ENCODE results near the gene PRPF38A.

PRPF38A gene

GRCh38 chr1:52402860-52403240 lies 1.6 kb upstream of the PRPF38A start:
- H3K4me3 ChIP-seq (ENCODE audit: low read length) = peak overlapping the region; percentile 96
- H3K27me3 ChIP-seq (ENCODE audit: insufficient read depth, low read length) = no peaks in the 10 kb centered on the region
- no peaks in the 10 kb centered on the region for H3K9me3 ChIP-seq (ENCODE audit: insufficient read depth, low read depth, low read length)
- no peak overlapping the region for H3K27ac ChIP-seq (ENCODE audit: low read depth, low read length)
- peaks cover 11% of the 10 kb centered on the region; the same call in 1 of the 2 replicates for H3K4me1 ChIP-seq (ENCODE audit: insufficient read depth, low read length)
- H3K9ac ChIP-seq (ENCODE audit: low read depth, low read length) = peak overlapping the region; percentile 97; the same call in 1 of the 2 replicates
- 100% methylated on average over 1 of the region's 3 CpGs for WGBS
- H3K36me3 ChIP-seq (ENCODE audit: insufficient read depth, low read length) = peaks cover 49% of the 10 kb centered on the region

GRCh38 chr1:52403566-52404115 lies 761 bp upstream of the PRPF38A start:
- H3K27ac ChIP-seq (ENCODE audit: low read depth, low read length) = peak overlapping the region; percentile 99
- peak overlapping the region; percentile 96 for H3K4me3 ChIP-seq (ENCODE audit: low read length)
- under 1% methylated on average over 16 of the region's 16 CpGs for WGBS
- H3K4me1 ChIP-seq (ENCODE audit: insufficient read depth, low read length) = peaks cover 11% of the 10 kb centered on the region; the same call in 1 of the 2 replicates
- H3K9ac ChIP-seq (ENCODE audit: low read depth, low read length) = peak overlapping the region; percentile 97
- H3K9me3 ChIP-seq (ENCODE audit: insufficient read depth, low read depth, low read length) = no peaks in the 10 kb centered on the region
- H3K27me3 ChIP-seq (ENCODE audit: insufficient read depth, low read length) = no peaks in the 10 kb centered on the region
- H3K36me3 ChIP-seq (ENCODE audit: insufficient read depth, low read length) = peaks cover 52% of the 10 kb centered on the region

GRCh38 chr1:52404975-52405338 lies 555 bp downstream of the PRPF38A start:
- Histone ChIP-seq H3K4me1 (ENCODE audit: insufficient read depth, low read length) (peaks cover 11% of the 10 kb centered on the region; the same call in 1 of the 2 replicates), H3K27ac (ENCODE audit: low read depth, low read length) (peak overlapping the region; percentile 99), H3K4me3 (ENCODE audit: low read length) (peak overlapping the region; percentile 96), H3K9ac (ENCODE audit: low read depth, low read length) (peak overlapping the region; percentile 97), H3K9me3 (ENCODE audit: insufficient read depth, low read depth, low read length) (no peaks in the 10 kb centered on the region), H3K27me3 (ENCODE audit: insufficient read depth, low read length) (no peaks in the 10 kb centered on the region), H3K36me3 (ENCODE audit: insufficient read depth, low read length) (peaks cover 57% of the 10 kb centered on the region)
- WGBS = 2% methylated on average over 8 of the region's 8 CpGs

GRCh38 chr1:52413410-52413989 lies 9.1 kb downstream of the PRPF38A start:
- H3K36me3 ChIP-seq (ENCODE audit: insufficient read depth, low read length) = peaks cover 97% of the 10 kb centered on the region
- no peak overlapping the region for H3K4me3 ChIP-seq (ENCODE audit: low read length)
- no peak overlapping the region for H3K9ac ChIP-seq (ENCODE audit: low read depth, low read length)
- no peaks in the 10 kb centered on the region for H3K27me3 ChIP-seq (ENCODE audit: insufficient read depth, low read length)
- no peak overlapping the region for H3K27ac ChIP-seq (ENCODE audit: low read depth, low read length)
- H3K4me1 ChIP-seq (ENCODE audit: insufficient read depth, low read length) = no peaks in the 10 kb centered on the region
- H3K9me3 ChIP-seq (ENCODE audit: insufficient read depth, low read depth, low read length) = no peaks in the 10 kb centered on the region
- WGBS = 96% methylated on average over 9 of the region's 10 CpGs

GRCh38 chr1:52414942-52415341 lies 10.5 kb downstream of the PRPF38A start:
- Histone ChIP-seq H3K4me1 (ENCODE audit: insufficient read depth, low read length) (no peaks in the 10 kb centered on the region), H3K27me3 (ENCODE audit: insufficient read depth, low read length) (no peaks in the 10 kb centered on the region), H3K4me3 (ENCODE audit: low read length) (no peak overlapping the region), H3K36me3 (ENCODE audit: insufficient read depth, low read length) (peaks cover 93% of the 10 kb centered on the region), H3K9me3 (ENCODE audit: insufficient read depth, low read depth, low read length) (no peaks in the 10 kb centered on the region), H3K9ac (ENCODE audit: low read depth, low read length) (no peak overlapping the region), H3K27ac (ENCODE audit: low read depth, low read length) (no peak overlapping the region)

GRCh38 chr1:52416811-52417210 lies 12.4 kb downstream of the PRPF38A start:
- Histone ChIP-seq H3K27me3 (ENCODE audit: insufficient read depth, low read length) (no peaks in the 10 kb centered on the region), H3K4me3 (ENCODE audit: low read length) (no peak overlapping the region), H3K4me1 (ENCODE audit: insufficient read depth, low read length) (no peaks in the 10 kb centered on the region), H3K36me3 (ENCODE audit: insufficient read depth, low read length) (peaks cover 95% of the 10 kb centered on the region), H3K27ac (ENCODE audit: low read depth, low read length) (no peak overlapping the region), H3K9ac (ENCODE audit: low read depth, low read length) (no peak overlapping the region), H3K9me3 (ENCODE audit: insufficient read depth, low read depth, low read length) (no peaks in the 10 kb centered on the region)
- WGBS = 100% methylated on average over 2 of the region's 2 CpGs

GRCh38 chr1:52420713-52421112 lies 16.3 kb downstream of the PRPF38A start:
- peaks cover 90% of the 10 kb centered on the region for H3K36me3 ChIP-seq (ENCODE audit: insufficient read depth, low read length)
- H3K9me3 ChIP-seq (ENCODE audit: insufficient read depth, low read depth, low read length) = no peaks in the 10 kb centered on the region
- 100% methylated on average over 1 of the region's 1 CpG for WGBS
- no peak overlapping the region for H3K9ac ChIP-seq (ENCODE audit: low read depth, low read length)
- H3K27me3 ChIP-seq (ENCODE audit: insufficient read depth, low read length) = no peaks in the 10 kb centered on the region
- no peak overlapping the region for H3K4me3 ChIP-seq (ENCODE audit: low read length)
- peaks cover 1% of the 10 kb centered on the region; the same call in 1 of the 2 replicates for H3K4me1 ChIP-seq (ENCODE audit: insufficient read depth, low read length)
- no peak overlapping the region for H3K27ac ChIP-seq (ENCODE audit: low read depth, low read length)

- H3K9me3 ChIP-seq (ENCODE audit: insufficient read depth, low read depth, low read length) = no peaks in the 10 kb centered on the region
- peaks cover 66% of the 10 kb centered on the region for H3K36me3 ChIP-seq (ENCODE audit: insufficient read depth, low read length)
- H3K4me1 ChIP-seq (ENCODE audit: insufficient read depth, low read length) = peaks cover 14% of the 10 kb centered on the region
- H3K27ac ChIP-seq (ENCODE audit: low read depth, low read length) = no peak overlapping the region
- no CpG with 5 or more reads among the region's 2 CpGs for WGBS
- H3K9ac ChIP-seq (ENCODE audit: low read depth, low read length) = no peak overlapping the region
- H3K27me3 ChIP-seq (ENCODE audit: insufficient read depth, low read length) = no peaks in the 10 kb centered on the region
- no peak overlapping the region for H3K4me3 ChIP-seq (ENCODE audit: low read length)
Measured at GRCh38 chr1:52423055-52423454, 18.7 kb downstream of the PRPF38A start.

GRCh38 chr1:52423771-52424170 lies 19.4 kb downstream of the PRPF38A start:
- H3K27ac ChIP-seq (ENCODE audit: low read depth, low read length) = no peak overlapping the region
- no peaks in the 10 kb centered on the region for H3K9me3 ChIP-seq (ENCODE audit: insufficient read depth, low read depth, low read length)
- H3K36me3 ChIP-seq (ENCODE audit: insufficient read depth, low read length) = peaks cover 61% of the 10 kb centered on the region
- H3K27me3 ChIP-seq (ENCODE audit: insufficient read depth, low read length) = no peaks in the 10 kb centered on the region
- H3K9ac ChIP-seq (ENCODE audit: low read depth, low read length) = no peak overlapping the region
- peaks cover 14% of the 10 kb centered on the region for H3K4me1 ChIP-seq (ENCODE audit: insufficient read depth, low read length)
- WGBS = 92% methylated on average over 9 of the region's 9 CpGs
- H3K4me3 ChIP-seq (ENCODE audit: low read length) = no peak overlapping the region

GRCh38 chr1:52424231-52424636 lies 19.8 kb downstream of the PRPF38A start:
- H3K36me3 ChIP-seq (ENCODE audit: insufficient read depth, low read length) = peaks cover 61% of the 10 kb centered on the region
- H3K4me1 ChIP-seq (ENCODE audit: insufficient read depth, low read length) = peaks cover 14% of the 10 kb centered on the region
- no peaks in the 10 kb centered on the region for H3K9me3 ChIP-seq (ENCODE audit: insufficient read depth, low read depth, low read length)
- H3K27ac ChIP-seq (ENCODE audit: low read depth, low read length) = no peak overlapping the region
- H3K4me3 ChIP-seq (ENCODE audit: low read length) = no peak overlapping the region
- no peak overlapping the region for H3K9ac ChIP-seq (ENCODE audit: low read depth, low read length)
- H3K27me3 ChIP-seq (ENCODE audit: insufficient read depth, low read length) = no peaks in the 10 kb centered on the region

- WGBS = 84% methylated on average over 1 of the region's 1 CpG
- H3K4me1 ChIP-seq (ENCODE audit: insufficient read depth, low read length) = peaks cover 14% of the 10 kb centered on the region
- no peak overlapping the region for H3K9ac ChIP-seq (ENCODE audit: low read depth, low read length)
- no peak overlapping the region for H3K27ac ChIP-seq (ENCODE audit: low read depth, low read length)
- no peaks in the 10 kb centered on the region for H3K27me3 ChIP-seq (ENCODE audit: insufficient read depth, low read length)
- peaks cover 62% of the 10 kb centered on the region for H3K36me3 ChIP-seq (ENCODE audit: insufficient read depth, low read length)
- no peaks in the 10 kb centered on the region for H3K9me3 ChIP-seq (ENCODE audit: insufficient read depth, low read depth, low read length)
- H3K4me3 ChIP-seq (ENCODE audit: low read length) = no peak overlapping the region
Measured at GRCh38 chr1:52424813-52425212, 20.4 kb downstream of the PRPF38A start.

- H3K4me1 ChIP-seq (ENCODE audit: insufficient read depth, low read length) = peaks cover 14% of the 10 kb centered on the region
- H3K4me3 ChIP-seq (ENCODE audit: low read length) = no peak overlapping the region
- H3K27me3 ChIP-seq (ENCODE audit: insufficient read depth, low read length) = no peaks in the 10 kb centered on the region
- H3K36me3 ChIP-seq (ENCODE audit: insufficient read depth, low read length) = peaks cover 62% of the 10 kb centered on the region
- no peak overlapping the region; the same call in 1 of the 2 replicates for H3K9ac ChIP-seq (ENCODE audit: low read depth, low read length)
- H3K9me3 ChIP-seq (ENCODE audit: insufficient read depth, low read depth, low read length) = no peaks in the 10 kb centered on the region
- H3K27ac ChIP-seq (ENCODE audit: low read depth, low read length) = no peak overlapping the region
- 79% methylated on average over 3 of the region's 3 CpGs for WGBS
Measured at GRCh38 chr1:52426371-52426770, 22.0 kb downstream of the PRPF38A start.

Measured in HUES64 (cell line).